Sigmoid colon (tissue), 7 donors: ENCODE results near the gene SEC61A1. TPM values are rescaled to one million over a fixed set of nuclear protein-coding genes. Genes with fewer than 3 reads are reported as not detected.

Source experiments
- DNase-seq: peaks from one replicate; pipeline ENCODE4 v3.0.0-alpha.2; 2019
- H3K27ac ChIP-seq, 4 donors: fragments of 200-600 bp; sonication (generic); one replicate each; pipeline ENCODE4 v1.5.1; 2016 to 2019; ENCODE audit warnings: mild to moderate bottlenecking in 1 of 4
- H3K27me3 ChIP-seq, 3 donors: fragments of 200-600 bp; sonication (generic); one replicate each; pipeline ENCODE4 v1.5.1; 2019; ENCODE audit warnings: mild to moderate bottlenecking in 1 of 3
- H3K36me3 ChIP-seq, 4 donors: fragments of 200-600 bp; sonication (generic); one replicate each; pipeline ENCODE4 v1.5.1; 2016 to 2019
- H3K4me1 ChIP-seq, 4 donors: fragments of 200-600 bp; sonication (generic); one replicate each; pipeline ENCODE4 v1.5.1; 2017 to 2019
- H3K4me3 ChIP-seq, 4 donors: fragments of 200-600 bp; sonication (generic); one replicate each; pipeline ENCODE4 v1.5.1; 2017 to 2019; ENCODE audit warnings: mild to moderate bottlenecking in 2 of 4, moderate library complexity in 1 of 4
- H3K9me3 ChIP-seq, 4 donors: fragments of 200-600 bp in 3 of 4; sonication (generic) in 3 of 4; one replicate each; pipeline versions ENCODE4 v1.5.1 to v1.6.1; 2013 to 2019
- EP300 ChIP-seq, 4 donors: sonication (generic); formaldehyde crosslinking; IDR thresholded peaks; one replicate each; pipeline ENCODE4 v1.6.1; 2017; ENCODE audit warnings: antibody characterized with exemption in 4 of 4
- POLR2A ChIP-seq, 2 donors: fragments of 450-650 bp; IDR thresholded peaks; one replicate each; pipeline ENCODE4 v1.6.1; 2016; ENCODE audit warnings: antibody characterized with exemption in 2 of 2, mild to moderate bottlenecking in 2 of 2, moderate library complexity in 2 of 2
- POLR2AphosphoS5 ChIP-seq, 4 donors: sonication (generic); formaldehyde crosslinking; IDR thresholded peaks; one replicate each; pipeline ENCODE4 v1.6.1; 2017; ENCODE audit warnings: antibody characterized with exemption in 4 of 4
- WGBS, 2 donors: extraction: QIAGEN DNeasy Blood & Tissue Kit; methylation state at CpG; one replicate each; pipeline ENCODE4 v1.1.7; 2013; 5-methylcytosine and 5-hydroxymethylcytosine counted together
- intact Hi-C: fragments of 100-400 bp; cut with DNase I; formaldehyde crosslinking; loops from one replicate; pipeline ENCODE4 v1.15.1; 2023
- polyA plus RNA-seq, 3 donors: library from polyadenylated mRNA; stranded (reverse); fragments of 200-250 nt; gene quantifications; one replicate each; pipeline ENCODE4 v1.2.3, GENCODE V29; 2013
- total RNA-seq, 4 donors: library from RNA; depleted of rRNA; stranded (reverse); fragments of >200 nt; gene quantifications; one replicate each; pipeline ENCODE4 v1.1.0, GENCODE V29; 2016
- TF ChIP-seq, protein P1 (sequence below), 4 experiments: fragments of 450-650 bp in 3 of 4; fragments of 200-600 bp in 1 of 4; IDR thresholded peaks; one replicate each; pipeline ENCODE4 v1.5.1; 2016 to 2019; ENCODE audit warnings: antibody characterized with exemption in 4 of 4, mild to moderate bottlenecking in 3 of 4, moderate library complexity in 2 of 4
- donor health status: healthy with polysubstance abuse.
- donor health status: Bipolar disorder and iron deficiency.
- donor health status: healthy.

SEC61A1 gene
- total and polyA plus RNA-seq, 7 donors: 17.4 to 152 (median 62.8) TPM

DNA sequence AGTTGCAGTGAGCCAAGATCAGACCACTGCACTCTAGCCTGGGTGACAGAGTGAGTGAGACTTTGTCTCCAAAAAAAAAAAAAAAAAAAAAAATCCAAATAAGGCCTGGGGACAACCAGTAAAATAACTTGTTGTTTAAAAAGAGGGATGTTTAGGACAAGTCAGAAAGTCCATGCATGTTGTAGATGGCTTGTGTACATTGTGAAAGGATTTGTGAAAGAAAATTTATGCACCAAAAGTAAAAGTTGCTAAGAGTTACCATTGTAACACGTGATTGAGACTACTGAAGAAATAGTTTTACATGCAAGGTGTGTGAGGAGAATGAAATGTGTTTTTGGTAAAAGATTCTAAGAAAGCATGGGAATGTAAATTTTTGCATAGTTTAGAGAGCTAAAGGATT, 35.7 kb upstream of the SEC61A1 start:
- Histone ChIP-seq H3K4me3 (no peak overlapping the region), H3K36me3 (no peaks in the 10 kb centered on the region), H3K27ac (no peak overlapping the region), H3K4me1 (no peaks in the 10 kb centered on the region), H3K27me3 (peaks cover 0 to 6% (median 0%) of the 10 kb centered on the region in 3 donors), H3K9me3 (no peaks in the 10 kb centered on the region)
- intact Hi-C loops: no loop called here
- TF ChIP-seq POLR2AphosphoS5 (IDR thresholded peaks at IDR 0.05): no peak
- TF ChIP-seq, protein P1, sequence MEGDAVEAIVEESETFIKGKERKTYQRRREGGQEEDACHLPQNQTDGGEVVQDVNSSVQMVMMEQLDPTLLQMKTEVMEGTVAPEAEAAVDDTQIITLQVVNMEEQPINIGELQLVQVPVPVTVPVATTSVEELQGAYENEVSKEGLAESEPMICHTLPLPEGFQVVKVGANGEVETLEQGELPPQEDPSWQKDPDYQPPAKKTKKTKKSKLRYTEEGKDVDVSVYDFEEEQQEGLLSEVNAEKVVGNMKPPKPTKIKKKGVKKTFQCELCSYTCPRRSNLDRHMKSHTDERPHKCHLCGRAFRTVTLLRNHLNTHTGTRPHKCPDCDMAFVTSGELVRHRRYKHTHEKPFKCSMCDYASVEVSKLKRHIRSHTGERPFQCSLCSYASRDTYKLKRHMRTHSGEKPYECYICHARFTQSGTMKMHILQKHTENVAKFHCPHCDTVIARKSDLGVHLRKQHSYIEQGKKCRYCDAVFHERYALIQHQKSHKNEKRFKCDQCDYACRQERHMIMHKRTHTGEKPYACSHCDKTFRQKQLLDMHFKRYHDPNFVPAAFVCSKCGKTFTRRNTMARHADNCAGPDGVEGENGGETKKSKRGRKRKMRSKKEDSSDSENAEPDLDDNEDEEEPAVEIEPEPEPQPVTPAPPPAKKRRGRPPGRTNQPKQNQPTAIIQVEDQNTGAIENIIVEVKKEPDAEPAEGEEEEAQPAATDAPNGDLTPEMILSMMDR (IDR thresholded peaks at IDR 0.05): no peak
- TF ChIP-seq EP300 (IDR thresholded peaks at IDR 0.05): no peak
- no peak for TF ChIP-seq POLR2A (IDR thresholded peaks at IDR 0.05)
- 90 to 95% methylated on average over 1 of the region's 1 CpG for WGBS, 2 donors
- no peak for DNase-seq

DNA sequence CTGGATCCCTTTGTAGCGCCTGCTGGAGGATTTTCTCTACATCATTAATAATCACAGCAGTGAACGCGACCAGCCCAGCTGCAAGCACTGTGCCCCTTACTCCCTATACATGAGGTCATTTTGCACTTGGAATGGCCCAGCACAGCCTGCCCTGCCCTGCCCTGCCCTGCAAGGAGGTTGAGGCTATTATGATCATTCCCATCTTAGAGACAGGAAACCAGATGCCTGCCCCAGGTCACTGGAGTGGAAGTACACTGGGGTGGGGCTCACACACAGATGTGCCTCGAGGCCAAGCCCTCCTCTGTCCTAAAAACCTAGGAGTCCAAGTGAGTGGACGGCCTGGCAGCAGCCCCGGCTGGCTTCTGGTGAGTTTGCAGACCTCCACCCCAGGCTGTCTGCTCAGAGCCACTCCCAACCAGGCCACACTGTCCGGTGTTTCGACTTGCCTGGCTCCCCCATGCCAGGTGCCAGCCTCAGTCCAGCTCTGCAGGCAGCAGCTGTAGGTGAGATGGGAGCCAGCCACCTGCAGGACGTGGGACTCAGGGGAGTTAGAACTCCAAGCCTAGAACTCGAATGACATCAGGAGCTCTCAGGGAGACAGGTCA, 30.4 kb upstream of the SEC61A1 start:
- 78 to 81% methylated on average over 10 of the region's 10 CpGs for WGBS, 2 donors
- no peak overlapping the region for H3K27ac ChIP-seq
- H3K36me3 ChIP-seq: no peaks in the 10 kb centered on the region
- no peak for DNase-seq
- no peaks in the 10 kb centered on the region for H3K9me3 ChIP-seq
- H3K27me3 ChIP-seq: no peaks in the 10 kb centered on the region
- intact Hi-C loops: no loop called here
- H3K4me1 ChIP-seq: no peaks in the 10 kb centered on the region
- no peak overlapping the region for H3K4me3 ChIP-seq
- TF ChIP-seq POLR2AphosphoS5 (IDR thresholded peaks at IDR 0.05): no peak
- TF ChIP-seq POLR2A (IDR thresholded peaks at IDR 0.05): no peak
- TF ChIP-seq EP300 (IDR thresholded peaks at IDR 0.05): no peak
- TF ChIP-seq, protein P1 (IDR thresholded peaks at IDR 0.05): no peak

DNA sequence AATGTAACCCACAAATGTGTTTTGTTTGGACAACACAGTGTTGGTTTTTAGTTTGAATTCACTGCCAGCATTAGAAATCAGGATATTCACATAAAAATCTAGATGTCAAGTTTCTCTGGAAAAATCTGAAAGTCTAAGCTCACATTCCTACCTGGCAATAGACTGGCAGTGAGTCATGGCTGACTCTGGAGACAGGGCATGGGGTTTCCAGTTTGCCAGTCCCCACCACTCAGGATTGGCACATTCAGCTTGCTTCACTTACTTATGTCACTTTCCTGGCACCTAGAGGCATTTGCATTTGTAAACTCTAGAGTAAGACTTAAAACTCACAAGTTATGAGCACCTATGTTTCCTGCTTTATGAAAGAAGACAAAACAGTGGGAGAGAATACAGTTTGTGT, 19.1 kb upstream of the SEC61A1 start:
- H3K4me3 ChIP-seq: no peak overlapping the region
- no peak for TF ChIP-seq EP300 (IDR thresholded peaks at IDR 0.05)
- TF ChIP-seq, protein P1 (IDR thresholded peaks at IDR 0.05): no peak
- no peak for TF ChIP-seq POLR2A (IDR thresholded peaks at IDR 0.05)
- no peak for TF ChIP-seq POLR2AphosphoS5 (IDR thresholded peaks at IDR 0.05)
- H3K27ac ChIP-seq: no peak overlapping the region

DNA sequence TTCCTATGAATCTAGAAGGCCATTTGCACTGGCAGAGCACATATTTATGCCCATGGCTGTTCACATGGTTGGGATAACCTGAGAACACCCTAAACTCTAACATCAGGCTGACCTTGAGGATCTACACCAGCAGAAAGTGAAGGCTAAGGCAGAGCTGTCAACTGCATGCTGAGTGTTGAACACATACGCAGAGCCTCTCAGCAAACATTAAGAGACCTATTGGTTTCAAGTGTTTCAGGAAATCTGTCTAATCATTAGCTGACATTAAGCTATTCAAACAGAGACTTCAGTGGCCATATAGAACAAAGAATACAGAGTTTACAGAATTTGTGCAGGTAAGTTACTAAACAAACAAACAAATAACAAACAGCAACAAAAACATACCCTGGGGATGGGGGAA, 16.1 kb upstream of the SEC61A1 start:
- Histone ChIP-seq H3K9me3 (no peaks in the 10 kb centered on the region), H3K4me3 (no peak overlapping the region), H3K27ac (no peak overlapping the region), H3K36me3 (no peaks in the 10 kb centered on the region), H3K4me1 (no peaks in the 10 kb centered on the region), H3K27me3 (no peaks in the 10 kb centered on the region)
- no peak for DNase-seq
- TF ChIP-seq EP300 (IDR thresholded peaks at IDR 0.05) (no peak), POLR2A (IDR thresholded peaks at IDR 0.05) (no peak), POLR2AphosphoS5 (IDR thresholded peaks at IDR 0.05) (no peak)
- TF ChIP-seq, protein P1 (IDR thresholded peaks at IDR 0.05): no peak
- intact Hi-C loops: no loop called here
- WGBS, 2 donors: 71 to 84% methylated on average over 1 of the region's 1 CpG

More for the DNA sequence above, 19.1 kb upstream of the SEC61A1 start:
- intact Hi-C loops: no loop called here
- Histone ChIP-seq H3K4me1 (no peaks in the 10 kb centered on the region), H3K9me3 (no peaks in the 10 kb centered on the region), H3K36me3 (no peaks in the 10 kb centered on the region), H3K27me3 (no peaks in the 10 kb centered on the region)
- no peak for DNase-seq

DNA sequence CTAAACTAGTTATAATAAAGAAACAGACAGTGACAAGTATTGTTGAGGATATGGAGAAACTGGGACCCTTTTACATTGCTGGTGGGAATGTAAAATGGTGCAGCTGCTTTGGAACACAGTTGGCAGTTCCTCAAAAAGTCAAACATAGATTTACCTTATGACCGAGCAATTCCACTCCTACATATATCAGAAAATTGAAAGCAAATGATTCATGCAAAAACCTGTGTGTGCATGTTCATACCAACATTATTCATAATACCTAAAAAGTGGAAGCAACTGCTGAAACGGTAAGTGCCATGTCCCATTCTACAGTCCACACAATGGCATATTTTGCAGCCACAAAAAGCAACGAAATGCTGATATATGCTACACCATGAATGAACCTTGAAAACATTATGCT, 12.2 kb upstream of the SEC61A1 start:
- Histone ChIP-seq H3K27me3 (no peaks in the 10 kb centered on the region), H3K4me3 (no peak overlapping the region), H3K9me3 (no peaks in the 10 kb centered on the region), H3K4me1 (no peaks in the 10 kb centered on the region), H3K36me3 (no peaks in the 10 kb centered on the region), H3K27ac (no peak overlapping the region)
- intact Hi-C loops: no loop called here
- TF ChIP-seq POLR2AphosphoS5 (IDR thresholded peaks at IDR 0.05) (no peak), POLR2A (IDR thresholded peaks at IDR 0.05) (no peak), EP300 (IDR thresholded peaks at IDR 0.05) (no peak)
- TF ChIP-seq, protein P1 (IDR thresholded peaks at IDR 0.05): no peak
- no peak for DNase-seq
- 80 to 89% methylated on average over 3 of the region's 3 CpGs for WGBS, 2 donors
